Measurements from ENCODE around the gene P2RX5. TPM values are rescaled to one million over a fixed set of nuclear protein-coding genes. Genes with fewer than 3 reads are reported as not detected.

Gene P2RX5
- total RNA-seq, 4 donors from 2014 or later, result 0.49 to 0.56 TPM; not detected in 2

GRCh38 chr17:3636154-3636907, 59.6 kb downstream of the P2RX5 start, which contains the start of the genes CTNS and SHPK:
Gene CTNS, plus strand, starts transcription at chr17:3636760. Its CDS starts 3,447 bp downstream, at chr17:3640207.
Gene SHPK, minus strand, starts transcription at chr17:3636250. Its CDS starts 31 bp downstream, at chr17:3636219.
- Histone ChIP-seq H3K9me3 (no peaks in the 10 kb centered on the region), H3K4me3 (peak within 1 kb of the TSS; percentile 75), H3K27me3 (no peaks in the 10 kb centered on the region), H3K27ac (peak within 1 kb of the TSS; percentile 99), H3K36me3 (peaks cover 9% of the 10 kb centered on the region), H3K4me1 (peaks cover 31% of the 10 kb centered on the region)
- TF ChIP-seq CTCF (IDR thresholded peaks at IDR 0.05) (no peak), POLR2A (IDR thresholded peaks at IDR 0.05) (peak in 1 of 2 donors; percentile 22), EP300 (IDR thresholded peaks at IDR 0.05) (no peak), POLR2AphosphoS5 (IDR thresholded peaks at IDR 0.05) (peak; percentile 8 to 60 (median 41))
- no CpG with 5 or more reads among the region's 68 CpGs for WGBS
- DNase-seq (ENCODE audit: low spot score in 2 of 2), result peak; percentile 98

- Histone ChIP-seq H3K36me3 (peaks cover 12% of the 10 kb centered on the region), H3K4me1 (peaks cover 31% of the 10 kb centered on the region), H3K4me3 (peak overlapping the region; percentile 75), H3K27me3 (no peaks in the 10 kb centered on the region), H3K9me3 (no peaks in the 10 kb centered on the region), H3K27ac (peak overlapping the region; percentile 99)
- TF ChIP-seq POLR2A (IDR thresholded peaks at IDR 0.05) (no peak), EP300 (IDR thresholded peaks at IDR 0.05) (no peak), CTCF (IDR thresholded peaks at IDR 0.05) (no peak), POLR2AphosphoS5 (IDR thresholded peaks at IDR 0.05) (no peak)
- 48% methylated on average over 15 of the region's 38 CpGs for WGBS
- no peak for DNase-seq (ENCODE audit: low spot score in 2 of 2)
Observed at GRCh38 chr17:3635474-3636153, 60.3 kb downstream of the P2RX5 start.

GRCh38 chr17:3632287-3632686, 63.7 kb downstream of the P2RX5 start:
- Histone ChIP-seq H3K36me3 (peaks cover 37% of the 10 kb centered on the region), H3K27me3 (no peaks in the 10 kb centered on the region), H3K4me3 (no peak overlapping the region), H3K9me3 (no peaks in the 10 kb centered on the region), H3K27ac (no peak overlapping the region), H3K4me1 (peaks cover 25% of the 10 kb centered on the region)
- TF ChIP-seq POLR2AphosphoS5 (IDR thresholded peaks at IDR 0.05), result no peak
- TF ChIP-seq CTCF (IDR thresholded peaks at IDR 0.05), result no peak
- no peak for TF ChIP-seq POLR2A (IDR thresholded peaks at IDR 0.05)
- TF ChIP-seq EP300 (IDR thresholded peaks at IDR 0.05), result no peak
- WGBS, result 97% methylated on average over 7 of the region's 7 CpGs
- DNase-seq (ENCODE audit: low spot score in 2 of 2), result no peak

GRCh38 chr17:3630781-3631180, 65.2 kb downstream of the P2RX5 start:
- H3K9me3 ChIP-seq, result no peaks in the 10 kb centered on the region
- H3K27ac ChIP-seq, result no peak overlapping the region
- no peak for DNase-seq (ENCODE audit: low spot score in 2 of 2)
- peaks cover 46% of the 10 kb centered on the region for H3K36me3 ChIP-seq
- TF ChIP-seq EP300 (IDR thresholded peaks at IDR 0.05) (no peak), POLR2AphosphoS5 (IDR thresholded peaks at IDR 0.05) (no peak), POLR2A (IDR thresholded peaks at IDR 0.05) (no peak), CTCF (IDR thresholded peaks at IDR 0.05) (no peak)
- H3K27me3 ChIP-seq, result no peaks in the 10 kb centered on the region
- H3K4me3 ChIP-seq, result no peak overlapping the region
- H3K4me1 ChIP-seq, result peaks cover 20% of the 10 kb centered on the region
- 89% methylated on average over 10 of the region's 10 CpGs for WGBS

GRCh38 chr17:3627769-3628167, 68.2 kb downstream of the P2RX5 start:
- no peaks in the 10 kb centered on the region for H3K9me3 ChIP-seq
- H3K36me3 ChIP-seq, result peaks cover 72% of the 10 kb centered on the region
- no peaks in the 10 kb centered on the region for H3K27me3 ChIP-seq
- TF ChIP-seq POLR2AphosphoS5 (IDR thresholded peaks at IDR 0.05) (no peak), CTCF (IDR thresholded peaks at IDR 0.05) (no peak), EP300 (IDR thresholded peaks at IDR 0.05) (no peak)
- WGBS, result 87% methylated on average over 11 of the region's 11 CpGs
- H3K4me3 ChIP-seq, result no peak overlapping the region
- no peaks in the 10 kb centered on the region for H3K4me1 ChIP-seq
- no peak for DNase-seq (ENCODE audit: low spot score in 2 of 2)
- no peak overlapping the region for H3K27ac ChIP-seq

Data from suprapubic skin (tissue), 4 donors.